HepG2 (cell line): ENCODE results near the gene DUS3L. TPM values are rescaled to one million over a fixed set of nuclear protein-coding genes. Genes with fewer than 3 reads are reported as not detected.

Experiments used
- ARNTL ChIP-seq: sonication (generic); formaldehyde crosslinking; IDR thresholded peaks from 2 replicates; pipeline ENCODE4 v1.4.0; 2020; ENCODE audit warnings: mild to moderate bottlenecking, missing genetic modification reagents
- CEBPB ChIP-seq: IDR thresholded peaks from 2 replicates; pipeline ENCODE4 v1.6.1; 2011; ENCODE audit warnings: low read depth, low read length, improper control_type of control experiment, borderline replicate concordance
- HHEX ChIP-seq: IDR thresholded peaks from 2 replicates; pipeline ENCODE4 v1.6.1; 2016; ENCODE audit warnings: control low read depth
- KMT2A ChIP-seq: sonication (generic); formaldehyde crosslinking; IDR thresholded peaks from 2 replicates; pipeline ENCODE4 v1.4.0; 2020; ENCODE audit warnings: missing genetic modification reagents
- MZF1 ChIP-seq: sonication (generic); formaldehyde crosslinking; IDR thresholded peaks from 2 replicates; pipeline ENCODE4 v1.8.1; 2023; ENCODE audit warnings: mild to moderate bottlenecking, missing genetic modification reagents, borderline replicate concordance
- NFATC3 ChIP-seq: sonication (generic); formaldehyde crosslinking; IDR thresholded peaks from 2 replicates; pipeline ENCODE4 v1.5.1; 2020; ENCODE audit warnings: mild to moderate bottlenecking, missing genetic modification reagents
- NR1H2 ChIP-seq: sonication (generic); formaldehyde crosslinking; IDR thresholded peaks from 2 replicates; pipeline ENCODE4 v1.8.1; 2022; ENCODE audit warnings: low read depth, missing genetic modification reagents, borderline replicate concordance
- RELA ChIP-seq: sonication (generic); formaldehyde crosslinking; IDR thresholded peaks from 2 replicates; pipeline ENCODE4 v1.4.0; 2020; ENCODE audit warnings: missing genetic modification reagents
- TRIM24 ChIP-seq: sonication (generic); formaldehyde crosslinking; IDR thresholded peaks from 2 replicates; pipeline ENCODE4 v1.8.0; 2022; ENCODE audit warnings: mild to moderate bottlenecking, missing genetic modification reagents
- YEATS2 ChIP-seq: sonication (generic); formaldehyde crosslinking; IDR thresholded peaks from 2 replicates; pipeline ENCODE4 v1.4.0; 2020; ENCODE audit warnings: missing genetic modification reagents, borderline replicate concordance
- ZEB1 ChIP-seq: IDR thresholded peaks from 2 replicates; pipeline ENCODE4 v1.6.1; 2012; ENCODE audit warnings: mild to moderate bottlenecking, low read depth, inconsistent platforms; ENCODE audit not compliant: insufficient replicate concordance
- ZFP62 ChIP-seq: sonication (generic); formaldehyde crosslinking; IDR thresholded peaks from 2 replicates; pipeline ENCODE4 v1.4.0; 2020; ENCODE audit warnings: missing genetic modification reagents
- ZNF143 ChIP-seq: sonication (generic); formaldehyde crosslinking; IDR thresholded peaks from 2 replicates; pipeline ENCODE4 v1.4.0; 2020; ENCODE audit warnings: missing genetic modification reagents
- ZNF333 ChIP-seq: sonication (generic); formaldehyde crosslinking; IDR thresholded peaks from 2 replicates; pipeline ENCODE4 v1.4.0; 2020; ENCODE audit warnings: mild to moderate bottlenecking, missing genetic modification reagents, borderline replicate concordance
- ZNF430 ChIP-seq: sonication (generic); formaldehyde crosslinking; IDR thresholded peaks from 2 replicates; pipeline ENCODE4 v1.9.0; 2021; ENCODE audit warnings: mild to moderate bottlenecking, missing genetic modification reagents
- ZNF530 ChIP-seq: sonication (generic); formaldehyde crosslinking; IDR thresholded peaks from 2 replicates; pipeline ENCODE4 v1.5.0; 2020; ENCODE audit warnings: low read depth, mild to moderate bottlenecking, missing genetic modification reagents
- ZNF550 ChIP-seq: sonication (generic); formaldehyde crosslinking; IDR thresholded peaks from 2 replicates; pipeline ENCODE4 v1.4.0; 2020; ENCODE audit warnings: mild to moderate bottlenecking, missing genetic modification reagents, borderline replicate concordance
- ZNF605 ChIP-seq: sonication (generic); formaldehyde crosslinking; IDR thresholded peaks from 2 replicates; pipeline ENCODE4 v1.8.0; 2022; ENCODE audit warnings: mild to moderate bottlenecking, missing genetic modification reagents
- ZNF878 ChIP-seq: sonication (generic); formaldehyde crosslinking; IDR thresholded peaks from 2 replicates; pipeline ENCODE4 v1.8.1; 2023; ENCODE audit warnings: mild to moderate bottlenecking, missing genetic modification reagents, moderate library complexity
- ZSCAN9 ChIP-seq: IDR thresholded peaks from 2 replicates; pipeline ENCODE4 v1.6.1; 2016; ENCODE audit warnings: borderline replicate concordance
- polyA plus RNA-seq, 8 experiments: library from polyadenylated mRNA; depleted of rRNA in 3 of 8; stranded (reverse) in 7 of 8; unstranded in 1 of 8; fragments of >200 nt; fragmentation: Illumina TruSeq in 4 of 8; extraction: Trizol in 4 of 8; gene quantifications; 2 replicates each; pipeline versions ENCODE4 v1.2.1 to v1.2.3, GENCODE V29; 2011 to 2016; ENCODE audit warnings: low read depth in 4 of 8, missing spikeins in 1 of 8, mixed read lengths in 1 of 8; ENCODE audit not compliant: insufficient read depth in 1 of 8
- total RNA-seq, 5 experiments: library from RNA; depleted of rRNA; stranded (reverse); fragments of >200 nt; fragmentation: Illumina TruSeq; extraction: Trizol; gene quantifications; 2 replicates each; pipeline ENCODE4 v1.2.3, GENCODE V29; 2016; ENCODE audit warnings: low read depth in 1 of 5
- TF ChIP-seq, protein P1 (sequence below): sonication (generic); formaldehyde crosslinking; conservative IDR thresholded peaks from 2 replicates; pipeline ENCODE4 v1.8.0; 2022; ENCODE audit warnings: missing genetic modification reagents
- TF ChIP-seq, protein P2 (sequence below): fragments of 450-650 bp; IDR thresholded peaks from 2 replicates; pipeline ENCODE4 v1.6.1; 2017; ENCODE audit warnings: mild to moderate bottlenecking
- TF ChIP-seq, protein P3 (sequence below): sonication (generic); formaldehyde crosslinking; IDR thresholded peaks from 2 replicates; pipeline ENCODE4 v1.5.0; 2020; ENCODE audit warnings: mild to moderate bottlenecking, missing genetic modification reagents, borderline replicate concordance

The DUS3L gene
- total and polyA plus RNA-seq, 2 of the 13 experiments (the other 11 are each of a cell fraction or from before 2014, with no cell fraction given) = 13.3 to 25.1 TPM

DNA sequence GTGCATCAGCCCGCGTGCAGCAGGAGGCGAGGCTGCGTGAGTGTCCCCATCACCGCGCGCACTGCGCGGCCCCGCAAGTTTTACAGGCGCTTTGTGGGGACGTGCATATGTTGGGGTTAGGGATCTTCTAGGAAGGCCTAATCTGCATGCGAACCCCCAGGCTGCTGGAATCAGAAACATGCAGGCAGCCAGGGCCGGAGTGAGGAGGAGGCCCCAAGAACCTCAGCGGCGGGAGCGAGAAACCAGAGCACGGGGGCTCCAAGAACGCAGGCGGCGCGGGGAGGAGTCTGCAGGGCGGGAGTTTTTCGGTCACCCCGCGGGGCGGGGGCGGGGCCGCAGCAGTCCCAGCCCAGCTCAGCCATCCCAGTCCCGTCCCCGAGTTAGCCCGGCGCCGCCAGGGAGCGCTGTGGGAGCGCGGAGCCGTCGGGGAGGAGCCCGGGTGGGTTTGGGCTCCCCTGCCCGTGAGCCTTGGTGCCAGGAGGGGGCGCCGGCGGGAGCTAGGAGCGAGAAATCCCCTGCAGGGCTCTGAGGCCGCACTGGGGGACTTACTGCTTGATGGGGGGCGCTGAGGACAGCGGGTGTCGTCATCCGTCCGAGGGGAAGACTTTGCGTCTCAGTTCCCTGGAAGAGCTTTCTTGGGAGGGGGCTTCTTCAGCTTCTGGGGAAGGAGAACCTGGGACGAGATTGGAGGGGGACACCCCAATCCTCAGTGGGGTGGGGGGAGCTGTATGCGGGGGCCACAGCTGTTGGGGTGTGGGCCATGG, 13.0 kb upstream of the DUS3L start (continued):
- TF ChIP-seq KMT2A (CRISPR knock-in tag) = peak; percentile 34; the same call in 1 of the 2 replicates
- no peak for TF ChIP-seq NR1H2
- no peak for TF ChIP-seq CEBPB
- TF ChIP-seq, protein P1, sequence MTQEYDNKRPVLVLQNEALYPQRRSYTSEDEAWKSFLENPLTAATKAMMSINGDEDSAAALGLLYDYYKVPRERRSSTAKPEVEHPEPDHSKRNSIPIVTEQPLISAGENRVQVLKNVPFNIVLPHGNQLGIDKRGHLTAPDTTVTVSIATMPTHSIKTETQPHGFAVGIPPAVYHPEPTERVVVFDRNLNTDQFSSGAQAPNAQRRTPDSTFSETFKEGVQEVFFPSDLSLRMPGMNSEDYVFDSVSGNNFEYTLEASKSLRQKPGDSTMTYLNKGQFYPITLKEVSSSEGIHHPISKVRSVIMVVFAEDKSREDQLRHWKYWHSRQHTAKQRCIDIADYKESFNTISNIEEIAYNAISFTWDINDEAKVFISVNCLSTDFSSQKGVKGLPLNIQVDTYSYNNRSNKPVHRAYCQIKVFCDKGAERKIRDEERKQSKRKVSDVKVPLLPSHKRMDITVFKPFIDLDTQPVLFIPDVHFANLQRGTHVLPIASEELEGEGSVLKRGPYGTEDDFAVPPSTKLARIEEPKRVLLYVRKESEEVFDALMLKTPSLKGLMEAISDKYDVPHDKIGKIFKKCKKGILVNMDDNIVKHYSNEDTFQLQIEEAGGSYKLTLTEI = no peak
- TF ChIP-seq ZNF878 (CRISPR knock-in tag) = no peak
- no peak for TF ChIP-seq MZF1 (CRISPR knock-in tag)
- TF ChIP-seq HHEX (CRISPR knock-in tag) = no peak
- TF ChIP-seq RELA (CRISPR knock-in tag) = 0 out of 2 replicates have a peak, but pooled peaks have one; percentile 84
- TF ChIP-seq ZSCAN9 (CRISPR knock-in tag) = no peak; the same call in 1 of the 2 replicates
- no peak for TF ChIP-seq TRIM24
- no peak for TF ChIP-seq ZNF143 (CRISPR knock-in tag)
- peak; percentile 71 for TF ChIP-seq ARNTL (CRISPR knock-in tag)
- no peak for TF ChIP-seq ZNF333
- no peak for TF ChIP-seq ZFP62 (CRISPR knock-in tag)
- TF ChIP-seq ZNF530 (CRISPR knock-in tag) = no peak
- peak; percentile 44 for TF ChIP-seq ZNF605
- no peak for TF ChIP-seq YEATS2 (CRISPR knock-in tag)
- TF ChIP-seq ZNF550 (CRISPR knock-in tag) = no peak
- TF ChIP-seq ZEB1 = no peak
- no peak for TF ChIP-seq ZNF430
- no peak for TF ChIP-seq NFATC3
- TF ChIP-seq, protein P2, sequence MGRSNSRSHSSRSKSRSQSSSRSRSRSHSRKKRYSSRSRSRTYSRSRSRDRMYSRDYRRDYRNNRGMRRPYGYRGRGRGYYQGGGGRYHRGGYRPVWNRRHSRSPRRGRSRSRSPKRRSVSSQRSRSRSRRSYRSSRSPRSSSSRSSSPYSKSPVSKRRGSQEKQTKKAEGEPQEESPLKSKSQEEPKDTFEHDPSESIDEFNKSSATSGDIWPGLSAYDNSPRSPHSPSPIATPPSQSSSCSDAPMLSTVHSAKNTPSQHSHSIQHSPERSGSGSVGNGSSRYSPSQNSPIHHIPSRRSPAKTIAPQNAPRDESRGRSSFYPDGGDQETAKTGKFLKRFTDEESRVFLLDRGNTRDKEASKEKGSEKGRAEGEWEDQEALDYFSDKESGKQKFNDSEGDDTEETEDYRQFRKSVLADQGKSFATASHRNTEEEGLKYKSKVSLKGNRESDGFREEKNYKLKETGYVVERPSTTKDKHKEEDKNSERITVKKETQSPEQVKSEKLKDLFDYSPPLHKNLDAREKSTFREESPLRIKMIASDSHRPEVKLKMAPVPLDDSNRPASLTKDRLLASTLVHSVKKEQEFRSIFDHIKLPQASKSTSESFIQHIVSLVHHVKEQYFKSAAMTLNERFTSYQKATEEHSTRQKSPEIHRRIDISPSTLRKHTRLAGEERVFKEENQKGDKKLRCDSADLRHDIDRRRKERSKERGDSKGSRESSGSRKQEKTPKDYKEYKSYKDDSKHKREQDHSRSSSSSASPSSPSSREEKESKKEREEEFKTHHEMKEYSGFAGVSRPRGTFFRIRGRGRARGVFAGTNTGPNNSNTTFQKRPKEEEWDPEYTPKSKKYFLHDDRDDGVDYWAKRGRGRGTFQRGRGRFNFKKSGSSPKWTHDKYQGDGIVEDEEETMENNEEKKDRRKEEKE = no peak
- TF ChIP-seq, protein P3, sequence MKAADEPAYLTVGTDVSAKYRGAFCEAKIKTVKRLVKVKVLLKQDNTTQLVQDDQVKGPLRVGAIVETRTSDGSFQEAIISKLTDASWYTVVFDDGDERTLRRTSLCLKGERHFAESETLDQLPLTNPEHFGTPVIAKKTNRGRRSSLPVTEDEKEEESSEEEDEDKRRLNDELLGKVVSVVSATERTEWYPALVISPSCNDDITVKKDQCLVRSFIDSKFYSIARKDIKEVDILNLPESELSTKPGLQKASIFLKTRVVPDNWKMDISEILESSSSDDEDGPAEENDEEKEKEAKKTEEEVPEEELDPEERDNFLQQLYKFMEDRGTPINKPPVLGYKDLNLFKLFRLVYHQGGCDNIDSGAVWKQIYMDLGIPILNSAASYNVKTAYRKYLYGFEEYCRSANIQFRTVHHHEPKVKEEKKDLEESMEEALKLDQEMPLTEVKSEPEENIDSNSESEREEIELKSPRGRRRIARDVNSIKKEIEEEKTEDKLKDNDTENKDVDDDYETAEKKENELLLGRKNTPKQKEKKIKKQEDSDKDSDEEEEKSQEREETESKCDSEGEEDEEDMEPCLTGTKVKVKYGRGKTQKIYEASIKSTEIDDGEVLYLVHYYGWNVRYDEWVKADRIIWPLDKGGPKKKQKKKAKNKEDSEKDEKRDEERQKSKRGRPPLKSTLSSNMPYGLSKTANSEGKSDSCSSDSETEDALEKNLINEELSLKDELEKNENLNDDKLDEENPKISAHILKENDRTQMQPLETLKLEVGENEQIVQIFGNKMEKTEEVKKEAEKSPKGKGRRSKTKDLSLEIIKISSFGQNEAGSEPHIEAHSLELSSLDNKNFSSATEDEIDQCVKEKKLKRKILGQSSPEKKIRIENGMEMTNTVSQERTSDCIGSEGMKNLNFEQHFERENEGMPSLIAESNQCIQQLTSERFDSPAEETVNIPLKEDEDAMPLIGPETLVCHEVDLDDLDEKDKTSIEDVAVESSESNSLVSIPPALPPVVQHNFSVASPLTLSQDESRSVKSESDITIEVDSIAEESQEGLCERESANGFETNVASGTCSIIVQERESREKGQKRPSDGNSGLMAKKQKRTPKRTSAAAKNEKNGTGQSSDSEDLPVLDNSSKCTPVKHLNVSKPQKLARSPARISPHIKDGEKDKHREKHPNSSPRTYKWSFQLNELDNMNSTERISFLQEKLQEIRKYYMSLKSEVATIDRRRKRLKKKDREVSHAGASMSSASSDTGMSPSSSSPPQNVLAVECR (CRISPR knock-in tag) = peak; percentile 77
